Smooth muscle cell (in vitro differentiated cells): ENCODE results near the gene CLASP1. TPM values are rescaled to one million over a fixed set of nuclear protein-coding genes. Genes with fewer than 3 reads are reported as not detected.
A peak's percentile ranks its signal among the peaks of the same experiment; 100 is the strongest.

ENCODE experiments used
- DNase-seq: peaks from one replicate; lab custom pipeline; 2025; ENCODE audit not compliant: unreplicated experiment; lab: John Stamatoyannopoulos, UW
- H2AFZ ChIP-seq: fragments of 200-600 bp; sonication (generic); 2 replicates; pipeline ENCODE4 v1.6.0; 2016; ENCODE audit warnings: antibody characterized with exemption, low read depth, mild to moderate bottlenecking
- H3F3A ChIP-seq: fragments of 200-600 bp; sonication (generic); 2 replicates; pipeline ENCODE4 v1.6.0; 2017; ENCODE audit warnings: antibody characterized with exemption, low read depth
- H3K27ac ChIP-seq: fragments of 200-600 bp; sonication (generic); 2 replicates; pipeline ENCODE4 v1.5.1; 2016; ENCODE audit warnings: low read depth, mild to moderate bottlenecking
- H3K27me3 ChIP-seq: fragments of 200-600 bp; sonication (generic); 2 replicates; pipeline ENCODE4 v1.6.1; 2016; ENCODE audit warnings: low read depth, mild to moderate bottlenecking
- H3K36me3 ChIP-seq: fragments of 200-600 bp; sonication (generic); 2 replicates; pipeline ENCODE4 v1.5.1; 2016; ENCODE audit warnings: low read depth
- H3K4me1 ChIP-seq: fragments of 200-600 bp; sonication (generic); 2 replicates; pipeline ENCODE4 v1.5.1; 2016; ENCODE audit warnings: low read depth
- H3K4me2 ChIP-seq: fragments of 200-600 bp; sonication (generic); 2 replicates; pipeline ENCODE4 v1.6.0; 2016; ENCODE audit warnings: mild to moderate bottlenecking
- H3K4me3 ChIP-seq: fragments of 200-600 bp; sonication (generic); 2 replicates; pipeline ENCODE4 v1.5.1; 2016; ENCODE audit warnings: mild to moderate bottlenecking
- H3K79me2 ChIP-seq: fragments of 200-600 bp; sonication (generic); 2 replicates; pipeline ENCODE4 v1.6.0; 2016; ENCODE audit warnings: low read depth, mild to moderate bottlenecking
- H3K9ac ChIP-seq: fragments of 200-600 bp; sonication (generic); 2 replicates; pipeline ENCODE4 v1.6.0; 2016; ENCODE audit warnings: low read depth
- H3K9me3 ChIP-seq: fragments of 200-600 bp; sonication (generic); replicated peaks from 2 replicates; pipeline ENCODE4 v1.5.1; 2016; ENCODE audit warnings: low read depth
- H4K20me1 ChIP-seq: fragments of 200-600 bp; sonication (generic); 2 replicates; pipeline ENCODE4 v1.6.0; 2016; ENCODE audit warnings: low read depth
- CTCF ChIP-seq: fragments of 200-600 bp; sonication (generic); IDR thresholded peaks from 2 replicates; pipeline ENCODE4 v1.5.1; 2017; ENCODE audit warnings: borderline replicate concordance, mild to moderate bottlenecking, antibody characterized with exemption; ENCODE audit not compliant: insufficient read depth, poor library complexity, severe bottlenecking
- WGBS: methylation state at CpG from one replicate; pipeline ENCODE4 v1.1.7; 2016; ENCODE audit warnings: low lambda C conversion rate; 5-methylcytosine and 5-hydroxymethylcytosine counted together
- polyA plus RNA-seq: library from polyadenylated mRNA; unstranded; fragments of >200 nt; fragmentation: Nextera tagmentation; extraction: Ambion mirVana; gene quantifications from 2 replicates; pipeline ENCODE4 v1.2.1, GENCODE V29; 2016
- total RNA-seq: library from RNA; depleted of rRNA; stranded (reverse); fragments of >200 nt; gene quantifications from 2 replicates; pipeline ENCODE4 v1.2.3, GENCODE V29; 2014

Gene CLASP1
- total and polyA plus RNA-seq, 2 experiments from 2014 or later: 15.0 to 33.8 TPM

GRCh38 chr2:121472470-121472993, 176.7 kb downstream of the CLASP1 start:
- Histone ChIP-seq H3K4me1 (peaks cover 36% of the 10 kb centered on the region), H3K9ac (no peak overlapping the region), H3K9me3 (no peaks in the 10 kb centered on the region), H3K27ac (peak overlapping the region; percentile 40), H2AFZ (no peak overlapping the region), H3K4me3 (no peak overlapping the region), H3F3A (no peaks in the 10 kb centered on the region), H3K4me2 (no peak overlapping the region), H3K27me3 (no peaks in the 10 kb centered on the region), H3K79me2 (peaks cover 7% of the 10 kb centered on the region), H4K20me1 (peaks cover 40% of the 10 kb centered on the region), H3K36me3 (peaks cover 7% of the 10 kb centered on the region)
- DNase-seq: no peak
- WGBS: 48% methylated on average over 2 of the region's 2 CpGs
- TF ChIP-seq CTCF: no peak

- peak overlapping the region; percentile 40 for H3K27ac ChIP-seq
- no peaks in the 10 kb centered on the region for H3F3A ChIP-seq
- peaks cover 7% of the 10 kb centered on the region for H3K79me2 ChIP-seq
- no peaks in the 10 kb centered on the region for H3K9me3 ChIP-seq
- H3K27me3 ChIP-seq: no peaks in the 10 kb centered on the region
- WGBS: 69% methylated on average over 8 of the region's 8 CpGs
- no peak for DNase-seq
- no peak overlapping the region for H2AFZ ChIP-seq
- no peak overlapping the region for H3K9ac ChIP-seq
- H3K4me2 ChIP-seq: no peak overlapping the region
- H3K36me3 ChIP-seq: peaks cover 12% of the 10 kb centered on the region
- peaks cover 35% of the 10 kb centered on the region for H4K20me1 ChIP-seq
- H3K4me1 ChIP-seq: peaks cover 30% of the 10 kb centered on the region
- no peak overlapping the region for H3K4me3 ChIP-seq
- TF ChIP-seq CTCF: no peak
These were observed 177.5 kb downstream of the CLASP1 start for GRCh38 chr2:121471532-121472469.

GRCh38 chr2:121470917-121471316, 178.3 kb downstream of the CLASP1 start:
- Histone ChIP-seq H3K79me2 (peaks cover 7% of the 10 kb centered on the region), H3K4me3 (no peak overlapping the region), H3K36me3 (peaks cover 17% of the 10 kb centered on the region), H3K4me1 (peaks cover 22% of the 10 kb centered on the region), H3K4me2 (no peak overlapping the region), H2AFZ (no peak overlapping the region), H3K9ac (no peak overlapping the region), H3F3A (no peaks in the 10 kb centered on the region), H3K27ac (no peak overlapping the region), H4K20me1 (peaks cover 27% of the 10 kb centered on the region), H3K9me3 (no peaks in the 10 kb centered on the region), H3K27me3 (no peaks in the 10 kb centered on the region)
- DNase-seq: no peak
- no peak for TF ChIP-seq CTCF
- 90% methylated on average over 4 of the region's 4 CpGs for WGBS

- Histone ChIP-seq H2AFZ (no peak overlapping the region), H3K4me2 (no peak overlapping the region), H3K36me3 (peaks cover 17% of the 10 kb centered on the region), H4K20me1 (peaks cover 15% of the 10 kb centered on the region), H3K4me1 (peaks cover 8% of the 10 kb centered on the region), H3K4me3 (no peak overlapping the region), H3K79me2 (no peaks in the 10 kb centered on the region), H3K9ac (no peak overlapping the region), H3F3A (no peaks in the 10 kb centered on the region), H3K9me3 (no peaks in the 10 kb centered on the region), H3K27ac (no peak overlapping the region), H3K27me3 (no peaks in the 10 kb centered on the region)
- WGBS: 97% methylated on average over 3 of the region's 3 CpGs
- TF ChIP-seq CTCF: no peak
- no peak for DNase-seq
These were observed 179.9 kb downstream of the CLASP1 start for GRCh38 chr2:121469356-121469755.
